ENCODE results near the gene MTM1.

MTM1 gene

GRCh38 chrX:150610043-150610442 lies 41.6 kb downstream of the MTM1 start:
- no peak for DNase-seq

- DNase-seq, result no peak
These were observed 42.0 kb downstream of the MTM1 start for GRCh38 chrX:150610446-150610845.

GRCh38 chrX:150615356-150615755 lies 46.9 kb downstream of the MTM1 start:
- no peak for DNase-seq

GRCh38 chrX:150616179-150616862 lies 47.9 kb downstream of the MTM1 start:
- no peak for DNase-seq

GRCh38 chrX:150616863-150617198 lies 48.4 kb downstream of the MTM1 start:
- DNase-seq, result no peak

GRCh38 chrX:150621652-150622051 lies 53.2 kb downstream of the MTM1 start:
- DNase-seq, result no peak

GRCh38 chrX:150623583-150623982 lies 55.2 kb downstream of the MTM1 start:
- DNase-seq, result no peak

GRCh38 chrX:150625097-150625496 lies 56.7 kb downstream of the MTM1 start:
- no peak for DNase-seq

- DNase-seq, result no peak
These were observed 57.5 kb downstream of the MTM1 start for GRCh38 chrX:150625875-150626274.

GRCh38 chrX:150627957-150628356 lies 59.5 kb downstream of the MTM1 start:
- no peak for DNase-seq

GRCh38 chrX:150635952-150636351 lies 67.5 kb downstream of the MTM1 start:
- no peak for DNase-seq

- no peak for DNase-seq
These were observed 74.0 kb downstream of the MTM1 start for GRCh38 chrX:150642423-150642822.

GRCh38 chrX:150643271-150643670 lies 74.8 kb downstream of the MTM1 start:
- DNase-seq, result no peak

GRCh38 chrX:150643958-150644357 lies 75.5 kb downstream of the MTM1 start:
- DNase-seq, result no peak

GRCh38 chrX:150644422-150644821 lies 76.0 kb downstream of the MTM1 start:
- no peak for DNase-seq

- no peak for DNase-seq
These were observed 78.9 kb downstream of the MTM1 start for GRCh38 chrX:150647331-150647730.

- no peak for DNase-seq
These were observed 80.0 kb downstream of the MTM1 start for GRCh38 chrX:150648296-150648940.

- DNase-seq, result no peak
These were observed 80.9 kb downstream of the MTM1 start for GRCh38 chrX:150649096-150649870.

- DNase-seq, result no peak
These were observed 83.5 kb downstream of the MTM1 start for GRCh38 chrX:150651906-150652305.

GRCh38 chrX:150655788-150656187 lies 87.4 kb downstream of the MTM1 start:
- no peak for DNase-seq

GRCh38 chrX:150663073-150663472 lies 94.7 kb downstream of the MTM1 start:
- DNase-seq, result no peak

- DNase-seq, result no peak
These were observed 95.9 kb downstream of the MTM1 start for GRCh38 chrX:150664290-150664689.

GRCh38 chrX:150676221-150676620 lies 107.8 kb downstream of the MTM1 start:
- DNase-seq, result no peak

- no peak for DNase-seq
These were observed 112.6 kb downstream of the MTM1 start for GRCh38 chrX:150680974-150681373.
